Measurements from ENCODE around the gene NME4. TPM values are rescaled to one million over a fixed set of nuclear protein-coding genes. Genes with fewer than 3 reads are reported as not detected.

Gene NME4
- polyA plus RNA-seq, 1 donor (not counting 4 experiments of a cell fraction or from before 2014, with no cell fraction given) = 141 TPM

- Histone ChIP-seq H3K27ac (ENCODE audit: control insufficient read depth, insufficient read depth, low read length) (no peak overlapping the region), H3K36me3 (ENCODE audit: control insufficient read depth in 2 of 2, extremely low read depth in 1 of 2, insufficient read depth in 2 of 2, low read length in 2 of 2) (no peaks in the 10 kb centered on the region), H3K79me2 (ENCODE audit: control insufficient read depth, insufficient read depth, low read length) (no peaks in the 10 kb centered on the region), H3K9me3 (ENCODE audit: control insufficient read depth, low read depth, low read length) (no peaks in the 10 kb centered on the region), H3K4me2 (ENCODE audit: control insufficient read depth, extremely low read depth, insufficient read depth, low read depth, low read length) (no peak overlapping the region), H2AFZ (ENCODE audit: control insufficient read depth, low read length) (no peak overlapping the region), H4K20me1 (ENCODE audit: control insufficient read depth, extremely low read depth, insufficient read depth, low read length) (no peaks in the 10 kb centered on the region), H3K27me3 (ENCODE audit: control insufficient read depth, extremely low read depth, insufficient read depth, low read length) (peaks cover 9% of the 10 kb centered on the region), H3K9ac (ENCODE audit: control insufficient read depth, extremely low read depth, insufficient read depth, low read length) (no peak overlapping the region), H3K9me1 (ENCODE audit: control insufficient read depth, extremely low read depth, insufficient read depth, low read length) (no peaks in the 10 kb centered on the region), H3K4me1 (ENCODE audit: control insufficient read depth, extremely low read depth, insufficient read depth, low read length) (no peaks in the 10 kb centered on the region), H3K4me3 (ENCODE audit: control insufficient read depth in 2 of 3, extremely low read depth in 1 of 3, insufficient read depth in 2 of 3, low read depth in 1 of 3, low read length in 3 of 3) (no peak overlapping the region)
- dilution Hi-C loops (cut with MboI; ENCODE audit: extremely low pct_ligation_motif_present, low sequenced_read_pairs) = no loop called here
- FAIRE-seq = no peak
- TF ChIP-seq EZH2 (IDR thresholded peaks at IDR 0.05; ENCODE audit: low read length) = no peak
- no peak for TF ChIP-seq CTCF (optimal IDR thresholded peaks at IDR 0.05 in 1 of 3, IDR thresholded peaks at IDR 0.05 in 1 of 3, conservative IDR thresholded peaks at IDR 0.05 in 1 of 3; ENCODE audit: extremely low read depth in 1 of 3, insufficient read depth in 2 of 3, low read length in 3 of 3)
- DNase-seq (ENCODE audit: low read depth, low spot score) = no peak
Measured at GRCh38 chr16:360698-361336, 36.2 kb upstream of the NME4 start.

DNA sequence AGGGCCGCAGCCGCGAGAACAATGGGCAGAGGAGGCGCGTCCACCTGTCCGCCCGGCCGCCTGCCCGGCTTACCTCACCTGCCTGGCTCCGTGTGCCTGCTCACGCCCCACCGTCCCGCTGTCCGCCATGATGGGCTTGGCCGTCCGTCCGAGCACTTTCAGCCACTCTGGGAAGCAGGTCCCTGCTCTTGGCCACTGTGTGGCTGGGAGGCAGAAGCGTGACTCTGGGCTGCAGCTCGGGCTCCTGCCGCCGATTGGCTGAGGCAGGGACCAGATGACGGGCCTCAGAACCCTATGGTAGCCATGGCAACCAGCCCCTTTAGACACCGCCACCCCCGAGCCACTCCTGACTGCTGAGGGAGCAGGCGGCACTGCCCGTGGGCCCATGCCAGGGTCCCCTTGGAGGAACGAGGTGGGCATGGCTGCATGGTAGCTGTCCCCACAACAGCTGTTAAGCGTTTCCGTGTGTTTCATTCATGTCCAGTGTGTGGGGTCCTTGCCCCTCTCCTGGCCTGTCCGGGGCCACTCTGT, 35.6 kb upstream of the NME4 start:
- no peak overlapping the region for H3K9ac ChIP-seq (ENCODE audit: control insufficient read depth, extremely low read depth, insufficient read depth, low read length)
- peaks cover 9% of the 10 kb centered on the region for H3K27me3 ChIP-seq (ENCODE audit: control insufficient read depth, extremely low read depth, insufficient read depth, low read length)
- H3K36me3 ChIP-seq (ENCODE audit: control insufficient read depth in 2 of 2, extremely low read depth in 1 of 2, insufficient read depth in 2 of 2, low read length in 2 of 2) = peaks cover 0 to under 1% of the 10 kb centered on the region in 2 experiments
- no peak for TF ChIP-seq CTCF (optimal IDR thresholded peaks at IDR 0.05 in 1 of 3, IDR thresholded peaks at IDR 0.05 in 1 of 3, conservative IDR thresholded peaks at IDR 0.05 in 1 of 3; ENCODE audit: extremely low read depth in 1 of 3, insufficient read depth in 2 of 3, low read length in 3 of 3)
- no peak for TF ChIP-seq EZH2 (IDR thresholded peaks at IDR 0.05; ENCODE audit: low read length)
- no peak overlapping the region for H2AFZ ChIP-seq (ENCODE audit: control insufficient read depth, low read length)
- H3K9me1 ChIP-seq (ENCODE audit: control insufficient read depth, extremely low read depth, insufficient read depth, low read length) = no peaks in the 10 kb centered on the region
- H3K4me1 ChIP-seq (ENCODE audit: control insufficient read depth, extremely low read depth, insufficient read depth, low read length) = no peaks in the 10 kb centered on the region
- H3K27ac ChIP-seq (ENCODE audit: control insufficient read depth, insufficient read depth, low read length) = no peak overlapping the region
- H4K20me1 ChIP-seq (ENCODE audit: control insufficient read depth, extremely low read depth, insufficient read depth, low read length) = no peaks in the 10 kb centered on the region
- DNase-seq (ENCODE audit: low read depth, low spot score) (no peak), FAIRE-seq (no peak)
- no peaks in the 10 kb centered on the region for H3K9me3 ChIP-seq (ENCODE audit: control insufficient read depth, low read depth, low read length)
- no peak overlapping the region for H3K4me3 ChIP-seq (ENCODE audit: control insufficient read depth in 2 of 3, extremely low read depth in 1 of 3, insufficient read depth in 2 of 3, low read depth in 1 of 3, low read length in 3 of 3)
- dilution Hi-C loops (cut with MboI; ENCODE audit: extremely low pct_ligation_motif_present, low sequenced_read_pairs) = no loop called here
- H3K79me2 ChIP-seq (ENCODE audit: control insufficient read depth, insufficient read depth, low read length) = no peaks in the 10 kb centered on the region
- no peak overlapping the region for H3K4me2 ChIP-seq (ENCODE audit: control insufficient read depth, extremely low read depth, insufficient read depth, low read depth, low read length)
